GM19043 (cell line): ENCODE data around the gene ARTN.

Experiments used
- ATAC-seq: cut with Tn5 transposase; IDR thresholded peaks from one replicate; pipeline ENCODE4 v1.9.1; 2021; ENCODE audit warnings: low read depth; ENCODE audit not compliant: unreplicated experiment

The ARTN gene, protein sequence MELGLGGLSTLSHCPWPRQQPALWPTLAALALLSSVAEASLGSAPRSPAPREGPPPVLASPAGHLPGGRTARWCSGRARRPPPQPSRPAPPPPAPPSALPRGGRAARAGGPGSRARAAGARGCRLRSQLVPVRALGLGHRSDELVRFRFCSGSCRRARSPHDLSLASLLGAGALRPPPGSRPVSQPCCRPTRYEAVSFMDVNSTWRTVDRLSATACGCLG

DNA sequence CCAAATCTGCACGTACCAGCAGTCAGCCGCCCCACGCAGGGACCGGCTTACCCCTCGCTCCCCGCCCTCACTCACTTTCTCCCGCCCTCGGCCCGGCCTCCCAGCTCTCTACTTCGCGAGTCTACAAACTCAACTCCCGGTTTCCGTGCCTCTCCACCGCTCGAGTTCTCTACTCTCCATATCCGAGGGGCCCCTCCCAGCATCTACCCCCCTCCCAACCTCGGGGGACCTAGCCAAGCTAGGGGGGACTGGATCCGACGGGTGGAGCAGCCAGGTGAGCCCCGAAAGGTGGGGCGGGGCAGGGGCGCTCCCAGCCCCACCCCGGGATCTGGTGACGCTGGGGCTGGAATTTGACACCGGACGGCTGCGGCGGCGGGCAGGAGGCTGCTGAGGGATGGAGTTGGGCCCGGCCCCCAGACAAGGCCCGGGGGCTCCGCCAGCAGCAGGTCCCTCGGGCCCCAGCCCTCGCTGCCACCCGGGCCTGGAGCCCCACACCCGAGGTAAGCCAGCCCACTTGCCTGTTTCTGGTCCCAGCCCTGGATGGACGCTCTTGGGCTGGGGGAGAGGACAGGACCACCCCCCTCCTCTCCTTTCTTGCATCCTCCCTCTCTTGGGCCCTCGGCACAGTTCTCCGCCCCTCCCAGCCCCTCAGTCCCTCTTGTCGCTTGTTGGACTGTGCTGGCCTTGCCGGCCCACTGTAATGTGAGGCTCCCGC lies at the start of gene ARTN:
TSS of gene ARTN (plus strand) at position 416 of the 715 bp plus-strand sequence. CDS start 1,856 bp downstream, outside the sequence.
- ATAC-seq = no peak

DNA sequence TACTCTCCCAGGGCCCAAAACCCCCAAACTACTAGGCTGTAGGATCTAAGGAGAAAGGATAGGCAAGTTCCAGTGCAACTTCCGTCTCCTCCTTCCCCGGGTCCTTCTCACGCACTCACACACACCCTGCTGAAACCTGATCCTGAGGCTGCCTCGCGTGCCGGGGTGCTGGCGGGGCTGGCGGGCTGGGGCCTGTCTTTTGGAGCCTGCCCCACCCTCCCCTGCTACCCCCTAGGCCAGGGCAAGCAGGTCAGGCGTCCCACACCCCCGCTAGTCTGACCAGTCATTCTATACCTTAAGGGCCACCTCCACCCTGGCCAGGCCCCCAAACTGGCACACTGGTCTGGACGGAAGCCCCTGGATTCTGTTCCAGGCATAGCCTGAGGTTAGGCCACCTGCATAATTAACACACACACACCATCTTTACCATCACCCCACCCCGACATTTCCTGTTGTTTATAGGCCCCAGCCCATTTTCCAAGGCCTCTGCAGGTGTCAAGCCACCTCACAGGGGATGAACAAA lies 48.3 kb upstream of the ARTN start:
- ATAC-seq = no peak

DNA sequence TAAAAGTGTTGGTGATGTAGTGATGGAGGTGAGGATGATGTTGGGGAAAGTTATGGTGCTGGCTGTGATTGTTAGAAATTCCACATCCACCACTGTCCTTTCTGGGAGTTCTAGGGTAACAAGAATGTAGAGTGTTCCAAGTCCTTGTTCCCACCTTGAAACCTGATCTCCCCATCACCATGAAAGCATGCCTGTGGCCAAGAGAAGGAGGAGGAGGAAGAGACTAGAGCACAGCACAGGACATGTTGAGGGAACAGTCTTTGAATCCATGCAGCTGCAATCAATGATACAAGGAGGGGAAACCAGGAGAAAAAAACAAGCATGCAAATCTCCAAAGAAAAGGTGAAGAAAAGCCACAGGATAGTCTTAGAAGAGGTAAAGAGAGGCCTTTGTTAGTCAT lies 45.9 kb upstream of the ARTN start:
- ATAC-seq = no peak

DNA sequence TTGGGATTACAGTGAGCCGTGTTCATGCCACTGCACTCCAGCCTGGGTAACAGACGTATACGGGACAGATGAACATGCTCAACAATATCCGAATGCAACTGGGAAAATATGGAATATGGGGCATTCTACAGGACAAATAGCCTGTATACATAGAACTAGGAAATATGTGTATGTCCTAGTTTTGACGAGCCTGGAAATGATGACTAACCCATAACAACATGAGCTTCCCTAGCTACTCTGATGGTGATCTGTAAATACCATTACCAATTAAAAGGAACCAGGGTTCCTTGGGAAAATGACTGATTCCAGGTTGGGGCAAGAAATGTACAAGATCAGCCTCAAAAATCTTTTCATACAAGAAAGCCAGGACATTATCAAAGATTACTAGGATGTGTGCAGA lies 42.8 kb upstream of the ARTN start:
- ATAC-seq = no peak

DNA sequence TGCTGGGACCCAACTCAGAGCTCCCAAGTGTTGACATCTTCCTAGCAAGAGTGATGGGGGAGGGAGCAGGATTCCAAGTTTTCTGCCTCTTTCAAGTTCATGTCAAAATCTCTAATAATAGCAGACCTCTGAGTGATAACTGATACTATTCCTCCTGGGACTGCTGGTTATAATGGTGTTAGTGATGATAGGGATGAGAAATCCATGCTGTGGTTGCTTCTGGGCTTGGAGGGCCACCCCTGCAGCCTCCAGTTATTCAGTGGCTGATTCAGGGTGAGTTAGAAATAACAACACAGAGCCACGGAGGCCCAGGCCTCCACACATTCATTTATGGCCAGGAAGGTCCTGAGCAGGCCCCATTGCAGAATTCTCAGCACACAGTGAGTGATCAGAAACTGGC lies 40.6 kb upstream of the ARTN start:
- no peak for ATAC-seq

DNA sequence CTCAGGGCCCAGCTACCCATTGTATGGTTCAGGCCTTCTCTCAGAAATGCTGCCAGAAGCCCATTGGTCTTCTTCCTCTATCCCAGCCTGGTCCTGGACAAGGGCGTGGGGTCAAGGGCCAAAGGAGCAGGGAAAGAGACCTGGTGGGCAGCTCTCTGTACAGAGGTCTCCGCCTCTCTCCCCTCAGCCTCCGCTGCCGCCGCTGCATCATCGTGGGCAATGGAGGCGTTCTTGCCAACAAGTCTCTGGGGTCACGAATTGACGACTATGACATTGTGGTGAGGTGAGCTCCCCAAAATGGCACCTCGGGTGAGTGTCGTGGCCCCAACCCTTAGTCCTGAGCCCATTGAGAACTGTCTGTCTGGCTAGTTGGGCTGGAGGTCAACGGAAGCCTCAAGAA lies 34.6 kb upstream of the ARTN start:
- ATAC-seq = no peak

DNA sequence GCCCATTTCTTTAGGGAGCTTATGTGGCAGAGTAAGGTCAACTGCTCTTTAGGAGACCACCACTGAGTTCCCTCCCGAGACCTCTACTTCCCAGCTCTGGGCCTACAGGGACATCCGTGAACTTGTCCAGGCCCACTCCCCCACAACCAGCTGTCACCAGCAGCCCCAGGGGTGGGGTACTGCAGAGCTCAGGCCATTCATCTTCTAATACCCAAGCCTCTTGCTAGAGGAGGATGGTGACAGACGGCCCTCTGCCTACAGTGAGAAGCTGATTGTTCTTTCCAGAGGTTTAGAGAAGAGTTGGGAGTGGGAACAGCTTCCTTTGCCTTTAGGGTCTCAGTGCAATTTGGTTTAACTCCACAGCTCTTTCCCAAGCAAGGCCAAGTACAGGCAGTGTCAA lies 33.2 kb upstream of the ARTN start:
- no peak for ATAC-seq

DNA sequence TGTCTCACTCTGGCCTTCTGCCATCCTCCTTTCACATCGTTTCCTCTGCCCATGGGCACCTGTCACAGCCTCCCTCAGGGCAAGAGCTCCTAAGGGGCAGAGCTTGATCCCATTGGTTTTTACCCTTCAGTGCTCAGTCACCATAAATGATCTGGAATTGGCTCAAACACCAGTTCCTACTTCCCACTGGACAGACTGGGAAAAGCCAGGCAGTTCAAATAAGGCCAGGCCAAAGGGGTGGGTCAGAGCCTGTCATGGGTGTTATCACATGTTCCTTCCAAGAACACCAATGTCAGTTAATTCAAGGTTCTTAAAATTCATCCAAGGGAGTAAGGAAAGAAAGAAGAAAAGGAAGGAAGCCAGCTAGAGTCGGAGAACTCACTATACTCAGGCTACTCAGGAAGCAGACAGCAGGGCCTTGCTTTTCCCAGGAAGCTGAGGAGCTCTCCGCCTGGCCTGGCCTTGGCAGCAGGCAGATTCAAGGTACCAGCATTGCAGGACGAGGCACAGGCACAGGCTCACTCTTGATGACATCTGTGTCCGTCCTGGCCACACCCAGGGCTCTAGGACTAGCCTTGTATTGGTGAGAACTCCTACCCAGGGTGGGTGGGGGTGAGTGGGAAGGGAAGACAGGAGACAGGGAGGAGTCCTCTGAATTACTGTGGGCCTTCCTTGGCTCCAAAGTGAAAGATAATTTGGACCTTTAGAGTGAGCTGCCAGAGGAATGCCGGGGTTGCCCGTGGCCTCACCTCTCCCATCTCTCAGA lies 32.2 kb upstream of the ARTN start:
- no peak for ATAC-seq

DNA sequence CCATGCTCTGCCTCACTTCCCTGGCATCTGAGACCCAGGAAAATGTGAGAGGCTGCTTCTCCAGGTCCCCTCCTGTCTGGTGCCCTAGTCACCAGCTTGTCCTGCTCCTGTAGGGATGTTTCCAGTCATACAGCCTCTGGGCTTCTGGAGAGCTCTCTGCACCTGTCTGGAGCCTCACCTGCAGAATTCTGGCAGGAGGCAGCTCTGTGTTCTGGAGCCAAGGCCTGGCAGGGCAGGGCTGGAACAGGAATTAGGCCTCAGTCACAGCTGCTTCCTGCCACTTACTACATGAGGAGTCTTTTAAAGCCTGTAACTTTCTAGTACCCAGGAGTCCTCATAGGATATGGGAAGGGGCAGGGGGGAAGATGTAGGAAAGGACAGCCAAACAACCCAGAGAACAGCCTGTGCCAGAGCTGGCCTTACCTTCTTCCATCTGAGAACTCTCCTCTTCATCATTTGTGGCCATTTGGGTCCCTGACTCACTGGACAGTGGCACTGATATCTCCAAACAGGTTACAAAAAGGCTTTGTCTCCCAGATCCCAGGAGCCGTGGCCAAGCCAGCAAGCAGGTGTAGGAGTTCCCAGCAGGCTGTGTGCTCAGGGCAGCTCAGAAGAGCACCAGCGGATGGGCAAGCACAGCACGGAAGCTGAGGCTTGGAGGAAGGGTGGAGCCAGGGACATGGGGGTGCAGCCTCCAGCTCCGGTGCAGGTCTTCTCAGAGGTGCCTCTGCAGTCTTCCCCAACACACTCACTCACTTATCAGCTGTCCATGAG lies 31.4 kb upstream of the ARTN start:
- no peak for ATAC-seq

DNA sequence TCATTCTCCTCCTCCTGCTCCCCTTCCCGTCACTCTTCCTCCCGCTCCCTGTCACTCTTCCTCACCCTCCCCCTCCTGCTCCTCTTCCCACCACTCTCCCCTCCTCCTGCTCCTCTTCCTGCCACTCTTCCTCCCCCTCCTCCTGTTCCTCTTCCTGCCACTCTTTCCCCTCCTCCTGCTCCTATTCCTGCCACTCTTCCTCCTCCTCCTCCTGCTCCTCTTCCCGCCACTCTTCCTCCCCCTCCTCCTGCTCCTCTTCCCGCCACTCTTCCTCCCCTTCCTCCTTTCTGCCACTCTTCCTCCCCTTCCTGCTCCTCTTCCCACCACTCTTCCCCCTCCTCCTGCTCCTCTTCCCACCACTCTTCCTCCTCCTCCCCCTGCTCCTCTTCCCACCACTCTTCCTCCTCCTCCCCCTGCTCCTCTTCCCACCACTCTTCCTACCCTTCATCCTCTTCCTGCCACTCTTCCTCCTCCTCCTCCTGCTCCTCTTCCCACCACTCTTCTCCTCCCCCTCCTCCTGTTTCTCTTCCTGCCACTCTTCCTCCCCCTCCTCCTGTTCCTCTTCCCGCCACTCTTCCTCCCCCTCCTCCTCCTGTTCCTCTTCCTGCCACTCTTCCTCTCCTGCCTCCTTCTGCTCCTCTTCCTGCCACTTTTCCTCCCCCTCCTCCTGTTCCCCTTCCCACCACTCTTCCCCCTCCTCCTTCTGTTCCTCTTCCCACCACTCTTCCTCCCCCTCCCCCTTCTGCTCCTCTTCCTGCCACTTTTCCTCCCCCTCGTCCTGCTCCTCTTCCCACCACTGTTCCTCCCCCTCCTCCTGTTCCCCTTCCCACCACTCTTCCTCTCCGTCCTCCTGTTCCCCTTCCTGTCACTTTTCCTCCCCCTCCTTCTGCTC lies 28.7 kb upstream of the ARTN start:
- ATAC-seq = no peak

DNA sequence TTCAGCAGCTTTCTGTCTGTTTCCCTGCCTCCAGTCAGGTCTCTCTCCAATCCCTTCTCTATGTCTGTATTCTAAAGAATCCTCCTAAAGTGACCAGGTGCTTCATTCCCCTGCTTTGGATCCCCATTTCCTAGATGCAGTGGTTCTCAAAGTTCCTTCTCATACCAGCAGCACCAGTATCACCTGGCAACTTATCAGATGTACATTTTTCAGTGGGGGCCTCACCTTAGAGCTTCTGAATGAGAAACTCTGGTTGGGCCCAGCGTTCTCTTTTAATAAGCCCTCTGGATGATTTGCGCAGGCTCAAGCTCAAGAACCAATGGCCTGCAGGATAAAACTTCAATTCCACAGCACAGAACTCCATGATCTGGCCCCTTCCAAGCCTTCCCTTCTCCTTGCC lies 25.4 kb upstream of the ARTN start:
- no peak for ATAC-seq

DNA sequence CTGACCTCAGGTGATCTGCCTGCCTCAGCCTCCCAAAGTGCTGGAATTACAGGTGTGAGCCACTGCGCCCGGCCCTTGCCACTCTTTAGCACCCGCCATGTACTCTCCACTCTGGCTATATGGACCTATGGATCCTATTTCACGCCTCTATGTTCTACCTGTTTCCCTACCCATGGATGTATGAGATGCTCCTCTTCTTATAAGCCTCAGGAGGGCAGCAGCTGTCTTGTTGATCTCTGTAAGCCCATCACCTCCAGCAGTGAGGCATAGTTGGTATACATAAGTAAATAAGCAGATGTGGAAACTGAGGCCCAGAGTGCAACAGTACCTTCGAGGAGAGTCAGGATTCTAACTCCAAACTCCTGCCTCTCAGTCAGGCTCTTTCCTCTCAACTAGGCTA lies 24.7 kb upstream of the ARTN start:
- no peak for ATAC-seq

DNA sequence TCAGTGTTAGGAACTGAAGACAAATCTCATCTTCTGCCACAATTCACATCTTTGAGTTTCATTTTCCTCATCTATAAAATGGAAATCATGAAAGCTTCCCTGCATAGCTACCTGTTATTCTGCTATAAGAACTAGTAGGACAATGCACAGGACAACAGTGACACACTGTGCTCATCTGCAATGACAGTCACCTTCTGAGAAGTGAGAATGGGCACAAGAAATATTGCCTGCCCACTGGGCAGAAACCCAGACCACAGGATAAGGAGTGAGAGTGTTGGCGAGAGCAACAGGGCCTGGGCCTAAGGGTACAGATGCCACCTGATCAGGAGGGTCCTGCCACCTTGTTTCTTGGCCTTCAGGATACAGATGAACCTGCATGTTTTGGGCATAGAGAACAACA lies 23.3 kb upstream of the ARTN start:
- ATAC-seq = no peak

DNA sequence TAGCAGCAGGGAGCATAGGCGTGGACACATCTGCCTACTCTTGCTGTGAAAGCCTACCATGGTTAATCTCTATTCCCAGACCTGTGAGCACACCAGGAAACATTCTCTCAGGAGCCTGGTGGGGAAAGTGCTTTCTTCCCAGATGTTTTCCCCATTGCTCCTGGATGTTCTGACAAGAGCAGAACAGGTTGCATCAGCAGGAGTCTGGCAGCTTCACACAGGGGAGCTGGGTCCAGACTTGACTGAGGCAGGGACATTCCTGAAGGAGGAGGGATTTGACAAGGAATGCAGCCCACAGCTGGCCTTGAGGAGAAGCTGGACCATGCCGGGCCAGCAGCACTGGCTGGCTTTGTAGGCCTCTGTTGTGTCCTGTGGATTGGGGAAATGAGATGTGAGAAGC lies 21.0 kb upstream of the ARTN start:
- no peak for ATAC-seq

DNA sequence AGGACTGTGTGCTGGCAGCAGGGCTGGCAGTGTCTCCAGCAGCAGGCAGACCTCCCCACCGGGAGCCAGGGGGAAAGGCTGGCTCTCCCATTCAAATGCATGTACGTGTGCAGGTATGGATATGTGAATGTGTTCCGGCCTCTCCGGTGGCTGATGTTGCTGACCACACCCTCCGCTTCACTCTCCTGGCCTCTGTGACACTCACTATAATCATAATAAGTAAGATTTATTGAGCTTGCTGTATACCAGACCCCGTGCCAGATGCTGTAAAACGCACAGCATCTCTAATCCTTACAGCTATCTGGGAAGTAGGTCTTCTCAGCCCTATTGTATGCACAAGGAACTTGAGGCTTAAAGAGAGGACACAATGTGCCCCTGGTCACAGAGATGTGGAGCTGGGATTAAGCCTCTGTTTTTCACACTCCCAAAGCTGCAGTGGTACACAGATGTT lies 20.5 kb upstream of the ARTN start:
- no peak for ATAC-seq

DNA sequence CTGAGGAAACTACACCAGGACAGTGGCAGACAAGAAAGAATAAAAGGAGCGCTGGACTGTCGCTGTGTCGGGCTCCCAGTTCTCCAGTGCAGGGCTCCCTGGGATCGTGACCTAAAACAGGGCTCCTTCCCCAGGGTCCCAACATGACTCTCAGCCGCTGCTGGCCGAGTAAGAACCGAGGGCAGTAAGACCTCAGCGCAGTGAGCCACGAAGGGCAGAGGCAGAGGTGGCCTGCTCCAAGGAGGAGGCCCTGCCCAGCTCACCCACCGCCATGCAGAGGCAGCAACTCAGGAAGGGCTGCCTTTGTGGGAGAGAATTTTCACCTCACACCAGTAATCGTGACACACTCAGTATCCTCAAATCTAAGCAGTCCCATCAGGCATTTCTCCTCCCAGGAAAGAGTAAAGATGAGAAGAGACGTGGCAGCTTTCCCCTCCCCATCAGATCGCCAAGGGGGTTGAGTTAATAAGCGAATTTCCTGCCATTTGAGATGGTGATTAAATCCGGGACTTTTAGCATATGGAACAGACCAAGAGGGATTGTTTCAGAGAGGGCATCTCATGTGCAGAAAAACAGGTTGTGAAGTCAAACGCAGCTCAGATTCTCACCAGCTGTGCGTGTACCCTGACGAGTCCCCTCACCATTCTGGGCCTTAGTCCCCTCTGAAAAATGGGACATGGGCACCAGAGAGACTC lies 19.8 kb upstream of the ARTN start:
- no peak for ATAC-seq

DNA sequence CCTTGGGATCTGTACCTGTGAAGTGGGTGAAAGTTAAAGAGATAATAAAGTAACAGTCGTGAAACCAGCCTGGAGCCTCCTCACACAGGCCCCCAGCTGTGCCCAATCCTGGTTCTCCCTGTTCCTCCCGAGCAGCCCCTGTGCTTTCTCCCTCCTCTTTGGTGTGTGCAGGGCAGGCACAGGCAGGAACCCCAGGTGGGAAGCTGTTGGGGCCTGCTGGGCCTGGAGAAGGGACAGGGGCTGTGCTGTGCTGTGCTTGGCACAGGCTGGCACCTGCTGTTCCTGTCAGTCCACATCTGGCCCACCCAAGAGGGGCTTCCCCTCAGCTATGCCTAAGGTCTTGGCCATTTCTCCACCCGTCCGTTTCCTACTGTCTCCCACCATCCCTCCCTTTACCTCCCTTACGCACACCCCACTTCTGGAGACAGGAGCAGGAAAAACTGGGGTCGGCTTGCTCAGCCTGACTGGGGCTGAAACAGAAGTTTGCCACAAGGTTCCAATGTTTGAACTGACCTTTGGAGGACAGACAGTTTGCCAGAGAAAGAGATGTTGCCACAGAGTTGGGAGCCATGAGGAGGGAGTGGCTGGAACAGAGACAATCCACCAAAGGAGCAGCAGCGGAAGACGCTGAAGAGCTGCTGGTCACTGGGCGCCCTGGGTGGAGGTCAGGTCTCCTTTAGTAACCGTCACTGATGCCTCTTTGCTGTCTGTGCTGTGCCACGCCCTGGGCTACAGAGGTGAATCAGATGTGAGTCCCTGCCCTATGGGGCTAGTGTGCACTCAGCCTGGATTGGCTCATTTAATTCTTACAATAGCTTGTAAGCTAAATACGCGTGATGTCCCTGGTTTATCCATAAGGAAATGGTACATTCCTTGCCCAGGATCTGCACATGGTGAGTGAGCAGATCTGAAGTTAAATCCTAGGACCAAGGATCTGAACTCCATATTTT lies 18.8 kb upstream of the ARTN start:
- ATAC-seq = no peak

DNA sequence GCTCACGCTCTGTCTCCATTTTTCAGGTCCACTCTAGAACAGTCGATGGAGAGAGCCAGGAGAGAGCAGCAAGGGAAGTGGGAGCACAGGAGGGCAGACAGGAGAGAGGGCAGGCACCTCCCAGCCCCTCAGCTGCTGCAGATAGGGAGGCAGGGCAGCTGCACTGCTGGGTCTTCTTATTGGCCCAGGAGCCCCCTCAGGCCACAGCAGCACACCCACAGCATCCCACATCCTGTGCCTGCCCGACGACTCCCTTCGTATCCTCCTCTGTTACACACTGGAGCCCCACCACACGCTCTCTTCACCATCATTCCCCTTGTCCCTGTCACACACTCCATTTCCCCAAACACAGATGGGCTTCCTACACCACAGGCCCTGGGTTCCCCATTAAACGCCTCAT lies 13.7 kb upstream of the ARTN start:
- ATAC-seq = no peak
